ENCODE results near the gene PKP1.

The PKP1 gene

GRCh38 chr1:201320168-201320788 is 37.0 kb downstream of the PKP1 start:
- Histone ChIP-seq H3K79me1 (replicated peaks; ENCODE audit: low read length, poor library complexity, severe bottlenecking) (no peaks in the 10 kb centered on the region), H3K27ac (ENCODE audit: low read length, poor library complexity, severe bottlenecking) (no peak overlapping the region), H2BK15ac (ENCODE audit: low read depth, poor library complexity, severe bottlenecking) (no peak overlapping the region), H2BK12ac (ENCODE audit: low read length in 2 of 2) (no peak overlapping the region), H3K4me3 (ENCODE audit: insufficient read depth in 1 of 2, low read depth in 1 of 2, low read length in 2 of 2) (no peak overlapping the region), H3K27me3 (ENCODE audit: control insufficient read depth in 1 of 2, insufficient read depth in 1 of 2, low read length in 2 of 2) (peaks cover 51 to 86% of the 10 kb centered on the region in 2 experiments), H3K9ac (ENCODE audit: low read length) (no peak overlapping the region), H3K4me2 (ENCODE audit: low read length, poor library complexity, severe bottlenecking) (no peak overlapping the region), H3K9me3 (ENCODE audit: control insufficient read depth, low read length) (peaks cover 3% of the 10 kb centered on the region), H3K4me1 (ENCODE audit: control insufficient read depth, insufficient read depth, low read depth, low read length) (no peaks in the 10 kb centered on the region), H3K18ac (ENCODE audit: low read depth in 1 of 2, low read length in 2 of 2) (no peak overlapping the region), H4K8ac (ENCODE audit: low read length) (no peak overlapping the region), H2AFZ (ENCODE audit: low read depth, low read length) (no peak overlapping the region), H2AK5ac (ENCODE audit: low read length, severe bottlenecking) (no peak overlapping the region), H3K14ac (ENCODE audit: low read length in 2 of 2) (no peak overlapping the region), H2BK5ac (ENCODE audit: low read depth, low read length, poor library complexity, severe bottlenecking) (no peak overlapping the region), H3K36me3 (ENCODE audit: control insufficient read depth in 1 of 2, insufficient read depth in 2 of 2, low read depth in 1 of 2, low read length in 2 of 2) (no peaks in the 10 kb centered on the region), H3K23ac (ENCODE audit: low read length in 2 of 2) (no peak overlapping the region), H2BK120ac (ENCODE audit: low read depth, low read length) (no peak overlapping the region), H3K4ac (ENCODE audit: low read depth in 1 of 2, low read length in 2 of 2) (no peak overlapping the region), H4K91ac (ENCODE audit: low read length) (no peak overlapping the region)
- no peak for DNase-seq
- 86% methylated on average over 11 of the region's 12 CpGs for WGBS

GRCh38 chr1:201321826-201322390 is 38.6 kb downstream of the PKP1 start:
- H3K79me1 ChIP-seq (replicated peaks; ENCODE audit: low read length, poor library complexity, severe bottlenecking) = no peaks in the 10 kb centered on the region
- H2BK5ac ChIP-seq (ENCODE audit: low read depth, low read length, poor library complexity, severe bottlenecking) = no peak overlapping the region
- no peak overlapping the region for H3K14ac ChIP-seq (ENCODE audit: low read length in 2 of 2)
- no peak overlapping the region for H2BK15ac ChIP-seq (ENCODE audit: low read depth, poor library complexity, severe bottlenecking)
- H2BK120ac ChIP-seq (ENCODE audit: low read depth, low read length) = no peak overlapping the region
- WGBS = 81% methylated on average over 15 of the region's 15 CpGs
- no peak overlapping the region for H2AK5ac ChIP-seq (ENCODE audit: low read length, severe bottlenecking)
- peak overlapping the region in 1 of 2 experiments; percentile 23 for H3K23ac ChIP-seq (ENCODE audit: low read length in 2 of 2)
- H3K4me2 ChIP-seq (ENCODE audit: low read length, poor library complexity, severe bottlenecking) = no peak overlapping the region
- no peak overlapping the region for H4K8ac ChIP-seq (ENCODE audit: low read length)
- H3K4me3 ChIP-seq (ENCODE audit: insufficient read depth in 1 of 2, low read depth in 1 of 2, low read length in 2 of 2) = no peak overlapping the region
- H3K18ac ChIP-seq (ENCODE audit: low read depth in 1 of 2, low read length in 2 of 2) = no peak overlapping the region
- DNase-seq = no peak
- H3K4ac ChIP-seq (ENCODE audit: low read depth in 1 of 2, low read length in 2 of 2) = no peak overlapping the region
- H2BK12ac ChIP-seq (ENCODE audit: low read length in 2 of 2) = no peak overlapping the region
- no peaks in the 10 kb centered on the region for H3K36me3 ChIP-seq (ENCODE audit: control insufficient read depth in 1 of 2, insufficient read depth in 2 of 2, low read depth in 1 of 2, low read length in 2 of 2)
- no peak overlapping the region for H4K91ac ChIP-seq (ENCODE audit: low read length)
- H3K27ac ChIP-seq (ENCODE audit: low read length, poor library complexity, severe bottlenecking) = no peak overlapping the region
- H3K4me1 ChIP-seq (ENCODE audit: control insufficient read depth, insufficient read depth, low read depth, low read length) = no peaks in the 10 kb centered on the region
- H2AFZ ChIP-seq (ENCODE audit: low read depth, low read length) = no peak overlapping the region
- H3K9me3 ChIP-seq (ENCODE audit: control insufficient read depth, low read length) = no peaks in the 10 kb centered on the region
- peaks cover 52 to 81% of the 10 kb centered on the region in 2 experiments for H3K27me3 ChIP-seq (ENCODE audit: control insufficient read depth in 1 of 2, insufficient read depth in 1 of 2, low read length in 2 of 2)
- no peak overlapping the region for H3K9ac ChIP-seq (ENCODE audit: low read length)

- Histone ChIP-seq H3K4me3 (ENCODE audit: insufficient read depth in 1 of 2, low read depth in 1 of 2, low read length in 2 of 2) (no peak overlapping the region), H3K9me3 (ENCODE audit: control insufficient read depth, low read length) (no peaks in the 10 kb centered on the region), H2BK12ac (ENCODE audit: low read length in 2 of 2) (no peak overlapping the region), H3K18ac (ENCODE audit: low read depth in 1 of 2, low read length in 2 of 2) (no peak overlapping the region), H2AFZ (ENCODE audit: low read depth, low read length) (no peak overlapping the region), H2BK5ac (ENCODE audit: low read depth, low read length, poor library complexity, severe bottlenecking) (no peak overlapping the region), H3K4me2 (ENCODE audit: low read length, poor library complexity, severe bottlenecking) (no peak overlapping the region), H2AK5ac (ENCODE audit: low read length, severe bottlenecking) (no peak overlapping the region), H3K79me1 (replicated peaks; ENCODE audit: low read length, poor library complexity, severe bottlenecking) (no peaks in the 10 kb centered on the region), H3K23ac (ENCODE audit: low read length in 2 of 2) (no peak overlapping the region), H2BK15ac (ENCODE audit: low read depth, poor library complexity, severe bottlenecking) (no peak overlapping the region), H3K14ac (ENCODE audit: low read length in 2 of 2) (no peak overlapping the region), H4K8ac (ENCODE audit: low read length) (no peak overlapping the region), H3K36me3 (ENCODE audit: control insufficient read depth in 1 of 2, insufficient read depth in 2 of 2, low read depth in 1 of 2, low read length in 2 of 2) (no peaks in the 10 kb centered on the region), H3K27me3 (ENCODE audit: control insufficient read depth in 1 of 2, insufficient read depth in 1 of 2, low read length in 2 of 2) (peaks cover 53 to 80% of the 10 kb centered on the region in 2 experiments), H3K9ac (ENCODE audit: low read length) (no peak overlapping the region), H2BK120ac (ENCODE audit: low read depth, low read length) (no peak overlapping the region), H4K91ac (ENCODE audit: low read length) (no peak overlapping the region), H3K4me1 (ENCODE audit: control insufficient read depth, insufficient read depth, low read depth, low read length) (no peaks in the 10 kb centered on the region), H3K27ac (ENCODE audit: low read length, poor library complexity, severe bottlenecking) (no peak overlapping the region), H3K4ac (ENCODE audit: low read depth in 1 of 2, low read length in 2 of 2) (no peak overlapping the region)
- WGBS = 74% methylated on average over 10 of the region's 12 CpGs
- DNase-seq = no peak
Measured at GRCh38 chr1:201322653-201323510, 39.6 kb downstream of the PKP1 start.

- H3K4me1 ChIP-seq (ENCODE audit: control insufficient read depth, insufficient read depth, low read depth, low read length) = no peaks in the 10 kb centered on the region
- no peak overlapping the region for H4K8ac ChIP-seq (ENCODE audit: low read length)
- peaks cover 61 to 79% of the 10 kb centered on the region in 2 experiments for H3K27me3 ChIP-seq (ENCODE audit: control insufficient read depth in 1 of 2, insufficient read depth in 1 of 2, low read length in 2 of 2)
- no peaks in the 10 kb centered on the region for H3K9me3 ChIP-seq (ENCODE audit: control insufficient read depth, low read length)
- no peaks in the 10 kb centered on the region for H3K79me1 ChIP-seq (replicated peaks; ENCODE audit: low read length, poor library complexity, severe bottlenecking)
- no peak for DNase-seq
- WGBS = 87% methylated on average over 4 of the region's 4 CpGs
- H2BK15ac ChIP-seq (ENCODE audit: low read depth, poor library complexity, severe bottlenecking) = no peak overlapping the region
- no peak overlapping the region for H2BK120ac ChIP-seq (ENCODE audit: low read depth, low read length)
- no peak overlapping the region for H3K9ac ChIP-seq (ENCODE audit: low read length)
- H3K23ac ChIP-seq (ENCODE audit: low read length in 2 of 2) = no peak overlapping the region
- no peak overlapping the region for H2AK5ac ChIP-seq (ENCODE audit: low read length, severe bottlenecking)
- H3K4me3 ChIP-seq (ENCODE audit: insufficient read depth in 1 of 2, low read depth in 1 of 2, low read length in 2 of 2) = no peak overlapping the region
- H3K18ac ChIP-seq (ENCODE audit: low read depth in 1 of 2, low read length in 2 of 2) = no peak overlapping the region
- no peak overlapping the region for H3K14ac ChIP-seq (ENCODE audit: low read length in 2 of 2)
- no peak overlapping the region for H3K4me2 ChIP-seq (ENCODE audit: low read length, poor library complexity, severe bottlenecking)
- H3K4ac ChIP-seq (ENCODE audit: low read depth in 1 of 2, low read length in 2 of 2) = no peak overlapping the region
- H2BK12ac ChIP-seq (ENCODE audit: low read length in 2 of 2) = no peak overlapping the region
- H3K36me3 ChIP-seq (ENCODE audit: control insufficient read depth in 1 of 2, insufficient read depth in 2 of 2, low read depth in 1 of 2, low read length in 2 of 2) = no peaks in the 10 kb centered on the region
- H4K91ac ChIP-seq (ENCODE audit: low read length) = no peak overlapping the region
- no peak overlapping the region for H3K27ac ChIP-seq (ENCODE audit: low read length, poor library complexity, severe bottlenecking)
- H2AFZ ChIP-seq (ENCODE audit: low read depth, low read length) = no peak overlapping the region
- no peak overlapping the region for H2BK5ac ChIP-seq (ENCODE audit: low read depth, low read length, poor library complexity, severe bottlenecking)
Measured at GRCh38 chr1:201324306-201324705, 41.0 kb downstream of the PKP1 start.
